ENCODE measurements around the gene QRFP.

The QRFP gene

GRCh38 chr9:130905902-130906734 lies 9.5 kb upstream of the QRFP start:
- H3K36me3 ChIP-seq = no peaks in the 10 kb centered on the region
- no peaks in the 10 kb centered on the region for H3K27me3 ChIP-seq
- no peak overlapping the region for H3K4me3 ChIP-seq (ENCODE audit: low read depth, low read length)
- TF ChIP-seq, protein P1, sequence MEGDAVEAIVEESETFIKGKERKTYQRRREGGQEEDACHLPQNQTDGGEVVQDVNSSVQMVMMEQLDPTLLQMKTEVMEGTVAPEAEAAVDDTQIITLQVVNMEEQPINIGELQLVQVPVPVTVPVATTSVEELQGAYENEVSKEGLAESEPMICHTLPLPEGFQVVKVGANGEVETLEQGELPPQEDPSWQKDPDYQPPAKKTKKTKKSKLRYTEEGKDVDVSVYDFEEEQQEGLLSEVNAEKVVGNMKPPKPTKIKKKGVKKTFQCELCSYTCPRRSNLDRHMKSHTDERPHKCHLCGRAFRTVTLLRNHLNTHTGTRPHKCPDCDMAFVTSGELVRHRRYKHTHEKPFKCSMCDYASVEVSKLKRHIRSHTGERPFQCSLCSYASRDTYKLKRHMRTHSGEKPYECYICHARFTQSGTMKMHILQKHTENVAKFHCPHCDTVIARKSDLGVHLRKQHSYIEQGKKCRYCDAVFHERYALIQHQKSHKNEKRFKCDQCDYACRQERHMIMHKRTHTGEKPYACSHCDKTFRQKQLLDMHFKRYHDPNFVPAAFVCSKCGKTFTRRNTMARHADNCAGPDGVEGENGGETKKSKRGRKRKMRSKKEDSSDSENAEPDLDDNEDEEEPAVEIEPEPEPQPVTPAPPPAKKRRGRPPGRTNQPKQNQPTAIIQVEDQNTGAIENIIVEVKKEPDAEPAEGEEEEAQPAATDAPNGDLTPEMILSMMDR (IDR thresholded peaks at IDR 0.05; ENCODE audit: low read depth, low read length) = no peak
- peaks cover 6% of the 10 kb centered on the region; the same call in 1 of the 2 replicates for H3K4me1 ChIP-seq
- DNase-seq = no peak
- no peaks in the 10 kb centered on the region for H3K9me3 ChIP-seq

DNA sequence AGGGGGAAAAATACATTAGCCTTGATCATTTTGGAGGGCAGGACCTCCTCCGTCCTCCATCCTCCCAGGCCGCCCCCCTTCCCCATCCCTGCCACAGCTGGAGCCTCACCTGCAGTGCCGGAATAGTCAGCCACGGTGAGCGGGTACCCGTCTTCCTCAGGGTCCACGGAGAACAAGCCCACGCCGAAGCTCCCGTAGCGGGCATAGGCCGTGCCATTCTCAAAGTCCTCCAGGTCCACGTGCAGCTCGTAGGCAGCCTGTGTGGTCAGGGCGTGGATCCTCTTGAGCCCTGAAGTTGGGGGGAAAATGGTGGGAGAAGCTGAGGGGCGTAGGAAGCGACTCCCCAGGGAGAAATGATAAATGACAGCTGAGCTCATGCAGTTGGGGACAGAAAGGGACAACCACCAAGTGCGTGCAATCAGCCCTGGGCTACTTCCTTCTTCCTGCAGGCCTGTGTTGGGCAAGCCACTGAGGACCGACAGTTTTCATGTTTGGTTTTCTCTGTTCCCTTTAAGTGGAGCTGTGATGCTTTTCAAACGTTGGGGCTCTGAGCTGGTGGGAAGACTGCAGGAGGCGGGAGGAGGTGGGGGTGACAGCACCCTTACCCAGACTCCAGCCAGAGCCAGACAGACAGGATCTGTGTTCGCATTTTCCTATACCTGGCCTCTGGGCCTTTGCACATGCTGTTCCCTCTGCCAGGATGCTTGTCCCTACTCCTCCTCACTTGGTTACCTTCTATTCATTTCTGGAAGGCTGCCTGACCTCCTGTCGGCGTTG lies 8.7 kb upstream of the QRFP start:
- peaks cover 6% of the 10 kb centered on the region; the same call in 1 of the 2 replicates for H3K4me1 ChIP-seq
- no peak for DNase-seq
- TF ChIP-seq, protein P1 (IDR thresholded peaks at IDR 0.05; ENCODE audit: low read depth, low read length) = no peak
- H3K9me3 ChIP-seq = no peaks in the 10 kb centered on the region
- H3K36me3 ChIP-seq = no peaks in the 10 kb centered on the region
- H3K27me3 ChIP-seq = no peaks in the 10 kb centered on the region; the same call in 1 of the 2 replicates
- H3K4me3 ChIP-seq (ENCODE audit: low read depth, low read length) = no peak overlapping the region

- Histone ChIP-seq H3K36me3 (no peaks in the 10 kb centered on the region), H3K27me3 (peaks cover 5% of the 10 kb centered on the region; the same call in 1 of the 2 replicates), H3K4me3 (ENCODE audit: low read depth, low read length) (no peak overlapping the region), H3K9me3 (no peaks in the 10 kb centered on the region), H3K4me1 (peaks cover 6% of the 10 kb centered on the region; the same call in 1 of the 2 replicates)
- DNase-seq = no peak
- TF ChIP-seq, protein P1 (IDR thresholded peaks at IDR 0.05; ENCODE audit: low read depth, low read length) = no peak
Observed at GRCh38 chr9:130904070-130905044, 7.7 kb upstream of the QRFP start.

GRCh38 chr9:130903194-130904069 lies 6.8 kb upstream of the QRFP start:
- Histone ChIP-seq H3K36me3 (no peaks in the 10 kb centered on the region), H3K27me3 (peaks cover 7% of the 10 kb centered on the region; the same call in 1 of the 2 replicates), H3K4me1 (peaks cover 6% of the 10 kb centered on the region; the same call in 1 of the 2 replicates), H3K9me3 (no peaks in the 10 kb centered on the region), H3K4me3 (ENCODE audit: low read depth, low read length) (no peak overlapping the region)
- TF ChIP-seq, protein P1 (IDR thresholded peaks at IDR 0.05; ENCODE audit: low read depth, low read length) = no peak
- DNase-seq = no peak
